Neural cell (in vitro differentiated cells): ENCODE data around the gene ANO4.

Experiments used
- CTCF ChIP-seq: fragments of 450-650 bp; IDR thresholded peaks from 2 replicates; pipeline ENCODE4 v1.5.1; 2014; ENCODE audit warnings: antibody characterized with exemption, mild to moderate bottlenecking, moderate library complexity; ENCODE audit not compliant: poor library complexity, severe bottlenecking
- MXI1 ChIP-seq: fragments of 450-650 bp; conservative IDR thresholded peaks from 2 replicates; pipeline ENCODE4 v1.6.1; 2014; ENCODE audit warnings: antibody characterized with exemption, mild to moderate bottlenecking; ENCODE audit not compliant: poor library complexity, severe bottlenecking
- REST ChIP-seq: IDR thresholded peaks from 2 replicates; pipeline ENCODE4 v1.6.1; 2012; ENCODE audit warnings: borderline replicate concordance

- TF ChIP-seq REST (no peak), CTCF (no peak), MXI1 (no peak)
These were observed 372.3 kb downstream of the ANO4 start for GRCh38 chr12:101166866-101167265.
